T-helper 1 cell treated with Interleukin-12 subunit alpha and Interleukin-12 subunit beta and Interleukin-4 antibody, amounts not matched to agents 30 μg/mL and 1 μg/mL, for 36 hours (primary cell): ENCODE results near the gene ZNF831.

ENCODE experiments used
- H3K27ac Mint-ChIP-seq: one replicate; pipeline ENCODE4 v1.8.0; 2021; ENCODE audit warnings: mild to moderate bottlenecking, mixed read lengths
- H3K27me3 Mint-ChIP-seq: one replicate; pipeline ENCODE4 v1.8.0; 2021; ENCODE audit warnings: low read depth, mixed read lengths
- H3K36me3 Mint-ChIP-seq: one replicate; pipeline ENCODE4 v1.8.0; 2021; ENCODE audit warnings: low read depth, mixed read lengths
- H3K4me1 Mint-ChIP-seq: one replicate; pipeline ENCODE4 v1.8.0; 2021; ENCODE audit warnings: low read depth, mixed read lengths
- H3K4me3 Mint-ChIP-seq: one replicate; pipeline ENCODE4 v1.8.0; 2021; ENCODE audit warnings: mild to moderate bottlenecking, moderate library complexity, mixed read lengths
- H3K9me3 Mint-ChIP-seq: one replicate; pipeline ENCODE4 v1.8.0; 2021; ENCODE audit warnings: mixed read lengths

ZNF831 gene

GRCh38 chr20:59191756-59192532 is 28.3 kb downstream of the ZNF831 start:
- H3K27ac Mint-ChIP-seq, result no peak overlapping the region
- H3K4me3 Mint-ChIP-seq, result no peak overlapping the region
- no peaks in the 10 kb centered on the region for H3K9me3 Mint-ChIP-seq
- H3K36me3 Mint-ChIP-seq, result peaks cover 2% of the 10 kb centered on the region
- no peaks in the 10 kb centered on the region for H3K4me1 Mint-ChIP-seq
- H3K27me3 Mint-ChIP-seq, result no peaks in the 10 kb centered on the region

GRCh38 chr20:59192533-59192896 is 28.9 kb downstream of the ZNF831 start:
- H3K27me3 Mint-ChIP-seq, result no peaks in the 10 kb centered on the region
- no peak overlapping the region for H3K4me3 Mint-ChIP-seq
- H3K27ac Mint-ChIP-seq, result no peak overlapping the region
- no peaks in the 10 kb centered on the region for H3K9me3 Mint-ChIP-seq
- H3K4me1 Mint-ChIP-seq, result no peaks in the 10 kb centered on the region
- peaks cover 2% of the 10 kb centered on the region for H3K36me3 Mint-ChIP-seq

GRCh38 chr20:59193325-59193724 is 29.7 kb downstream of the ZNF831 start:
- H3K27me3 Mint-ChIP-seq, result no peaks in the 10 kb centered on the region
- no peaks in the 10 kb centered on the region for H3K4me1 Mint-ChIP-seq
- no peaks in the 10 kb centered on the region for H3K9me3 Mint-ChIP-seq
- peaks cover 1% of the 10 kb centered on the region for H3K36me3 Mint-ChIP-seq
- no peak overlapping the region for H3K27ac Mint-ChIP-seq
- H3K4me3 Mint-ChIP-seq, result no peak overlapping the region

GRCh38 chr20:59194023-59194935 is 30.7 kb downstream of the ZNF831 start:
- Mint-ChIP-seq H3K27ac (no peak overlapping the region), H3K36me3 (peaks cover 6% of the 10 kb centered on the region)

GRCh38 chr20:59195316-59195993 is 31.8 kb downstream of the ZNF831 start:
- H3K9me3 Mint-ChIP-seq, result peaks cover 9% of the 10 kb centered on the region

More at GRCh38 chr20:59194023-59194935, 30.7 kb downstream of the ZNF831 start:
- no peaks in the 10 kb centered on the region for H3K27me3 Mint-ChIP-seq
- no peaks in the 10 kb centered on the region for H3K4me1 Mint-ChIP-seq
- no peaks in the 10 kb centered on the region for H3K9me3 Mint-ChIP-seq
- no peak overlapping the region for H3K4me3 Mint-ChIP-seq

GRCh38 chr20:59204165-59204894 is 40.7 kb downstream of the ZNF831 start:
- H3K4me1 Mint-ChIP-seq, result peaks cover 4% of the 10 kb centered on the region
- peaks cover 8% of the 10 kb centered on the region for H3K9me3 Mint-ChIP-seq
- peaks cover 18% of the 10 kb centered on the region for H3K36me3 Mint-ChIP-seq
- no peak overlapping the region for H3K4me3 Mint-ChIP-seq
- H3K27me3 Mint-ChIP-seq, result no peaks in the 10 kb centered on the region
- H3K27ac Mint-ChIP-seq, result no peak overlapping the region

More at GRCh38 chr20:59195316-59195993, 31.8 kb downstream of the ZNF831 start:
- Mint-ChIP-seq H3K4me3 (no peak overlapping the region), H3K36me3 (peaks cover 13% of the 10 kb centered on the region), H3K27ac (no peak overlapping the region), H3K27me3 (no peaks in the 10 kb centered on the region), H3K4me1 (no peaks in the 10 kb centered on the region)

GRCh38 chr20:59205044-59205443 is 41.4 kb downstream of the ZNF831 start:
- no peak overlapping the region for H3K27ac Mint-ChIP-seq
- H3K9me3 Mint-ChIP-seq, result peaks cover 1% of the 10 kb centered on the region
- no peak overlapping the region for H3K4me3 Mint-ChIP-seq
- peaks cover 14% of the 10 kb centered on the region for H3K36me3 Mint-ChIP-seq
- H3K4me1 Mint-ChIP-seq, result peaks cover 4% of the 10 kb centered on the region
- no peaks in the 10 kb centered on the region for H3K27me3 Mint-ChIP-seq

GRCh38 chr20:59207235-59207634 is 43.6 kb downstream of the ZNF831 start:
- Mint-ChIP-seq H3K9me3 (no peaks in the 10 kb centered on the region), H3K4me3 (no peak overlapping the region), H3K27me3 (no peaks in the 10 kb centered on the region), H3K27ac (no peak overlapping the region), H3K36me3 (peaks cover 5% of the 10 kb centered on the region), H3K4me1 (peaks cover 4% of the 10 kb centered on the region)

- Mint-ChIP-seq H3K27ac (no peak overlapping the region), H3K36me3 (peaks cover 5% of the 10 kb centered on the region), H3K9me3 (no peaks in the 10 kb centered on the region), H3K4me3 (no peak overlapping the region), H3K4me1 (peaks cover 4% of the 10 kb centered on the region), H3K27me3 (no peaks in the 10 kb centered on the region)
Observed at GRCh38 chr20:59207742-59208357, 44.2 kb downstream of the ZNF831 start.

GRCh38 chr20:59210186-59210585 is 46.6 kb downstream of the ZNF831 start:
- Mint-ChIP-seq H3K36me3 (peaks cover 5% of the 10 kb centered on the region), H3K27me3 (no peaks in the 10 kb centered on the region), H3K9me3 (no peaks in the 10 kb centered on the region), H3K27ac (no peak overlapping the region), H3K4me1 (peaks cover 4% of the 10 kb centered on the region), H3K4me3 (no peak overlapping the region)

- Mint-ChIP-seq H3K4me1 (peaks cover 4% of the 10 kb centered on the region), H3K36me3 (peaks cover 5% of the 10 kb centered on the region), H3K27ac (no peak overlapping the region), H3K4me3 (no peak overlapping the region), H3K9me3 (no peaks in the 10 kb centered on the region), H3K27me3 (no peaks in the 10 kb centered on the region)
Observed at GRCh38 chr20:59211208-59211765, 47.7 kb downstream of the ZNF831 start.

- H3K27ac Mint-ChIP-seq, result no peak overlapping the region
Observed at GRCh38 chr20:59214073-59214472, 50.5 kb downstream of the ZNF831 start.

More at GRCh38 chr20:59214073-59214472, 50.5 kb downstream of the ZNF831 start:
- H3K36me3 Mint-ChIP-seq, result no peaks in the 10 kb centered on the region
- H3K27me3 Mint-ChIP-seq, result no peaks in the 10 kb centered on the region
- no peaks in the 10 kb centered on the region for H3K4me1 Mint-ChIP-seq
- no peaks in the 10 kb centered on the region for H3K9me3 Mint-ChIP-seq
- H3K4me3 Mint-ChIP-seq, result no peak overlapping the region
